MCF 10A (cell line): ENCODE measurements around the gene FOXP2. TPM values are rescaled to one million over a fixed set of nuclear protein-coding genes. Genes with fewer than 3 reads are reported as not detected.

Experiments
- BruUV-seq: library from RNA; stranded (reverse); fragments of 400-500 nt; replicated peaks from 2 replicates; lab custom pipeline; 2021; lab: Mats Ljungman, UMichigan
- CTCF ChIA-PET: fragments of 300-600 bp; sonication (Branson Sonifier 250); formaldehyde crosslinking; extraction: SDS; loops from one replicate; lab custom pipeline; 2021; ENCODE audit warnings: antibody characterized with exemption, inconsistent platforms; lab: Yijun Ruan, JAX
- POLR2A ChIA-PET: fragments of 300-600, 350-650 bp; sonication (Branson Sonifier 250); formaldehyde crosslinking; extraction: SDS; loops from one replicate; lab custom pipeline; 2020; ENCODE audit warnings: antibody characterized with exemption, inconsistent platforms; lab: Yijun Ruan, JAX
- DNase-seq: peaks from one replicate; pipeline ENCODE4 v3.0.0-alpha.2; 2018; ENCODE audit not compliant: unreplicated experiment
- H3K27ac Mint-ChIP-seq: one replicate; pipeline ENCODE4 v1.8.0; 2022; ENCODE audit warnings: mild to moderate bottlenecking, low read depth, mixed read lengths; ENCODE audit not compliant: unreplicated experiment
- H3K27me3 Mint-ChIP-seq: one replicate; pipeline ENCODE4 v1.8.0; 2022; ENCODE audit warnings: mixed read lengths; ENCODE audit not compliant: insufficient read depth, unreplicated experiment
- H3K36me3 Mint-ChIP-seq: one replicate; pipeline ENCODE4 v1.8.0; 2022; ENCODE audit warnings: mild to moderate bottlenecking, moderate library complexity, mixed read lengths; ENCODE audit not compliant: insufficient read depth, unreplicated experiment
- H3K4me1 Mint-ChIP-seq: one replicate; pipeline ENCODE4 v1.8.0; 2022; ENCODE audit warnings: mixed read lengths; ENCODE audit not compliant: insufficient read depth, unreplicated experiment
- H3K4me3 Mint-ChIP-seq: one replicate; pipeline ENCODE4 v1.8.0; 2022; ENCODE audit warnings: mild to moderate bottlenecking, moderate library complexity, mixed read lengths; ENCODE audit not compliant: unreplicated experiment
- H3K9me3 Mint-ChIP-seq: one replicate; pipeline ENCODE4 v1.8.0; 2022; ENCODE audit warnings: mixed read lengths; ENCODE audit not compliant: unreplicated experiment
- CTCF ChIP-seq: fragments of 200-600 bp; IDR thresholded peaks from one replicate; pipeline ENCODE4 v1.8.0; 2022; ENCODE audit warnings: antibody characterized with exemption, mild to moderate bottlenecking; ENCODE audit not compliant: unreplicated experiment
- intact Hi-C: fragments of 100-400 bp; cut with micrococcal nuclease; formaldehyde crosslinking; loops from 2 replicates; pipeline ENCODE4 v1.14.1; 2022
- total RNA-seq: library from RNA; stranded (reverse); gene quantifications from 2 replicates; pipeline ENCODE4 v1.2.3, GENCODE V29; 2022

Gene FOXP2
- total RNA-seq, 1 experiment from 2014 or later, result not detected

- Mint-ChIP-seq H3K4me1 (no peaks in the 10 kb centered on the region), H3K27me3 (peaks cover 55% of the 10 kb centered on the region), H3K9me3 (no peaks in the 10 kb centered on the region), H3K27ac (no peak overlapping the region), H3K4me3 (no peak overlapping the region), H3K36me3 (no peaks in the 10 kb centered on the region)
- no peak for TF ChIP-seq CTCF
- ChIA-PET POLR2A (no interaction called here), CTCF (interaction anchor here (0.7 kb wide), 1 partner anchor 556 kb away, joined by 3 read pairs; no protein-coding TSS in a partner anchor)
- intact Hi-C loops, result no loop called here
- BruUV-seq, result no TSS peak
- DNase-seq, result no peak
Observed at GRCh38 chr7:114588506-114588905, 173.9 kb downstream of the FOXP2 start.

GRCh38 chr7:114589436-114589835 lies 174.8 kb downstream of the FOXP2 start:
- BruUV-seq, result no TSS peak
- POLR2A ChIA-PET, result interaction anchor here (0.7 kb wide), 1 partner anchor 407 kb away, joined by 3 read pairs; no protein-coding TSS in a partner anchor

DNA sequence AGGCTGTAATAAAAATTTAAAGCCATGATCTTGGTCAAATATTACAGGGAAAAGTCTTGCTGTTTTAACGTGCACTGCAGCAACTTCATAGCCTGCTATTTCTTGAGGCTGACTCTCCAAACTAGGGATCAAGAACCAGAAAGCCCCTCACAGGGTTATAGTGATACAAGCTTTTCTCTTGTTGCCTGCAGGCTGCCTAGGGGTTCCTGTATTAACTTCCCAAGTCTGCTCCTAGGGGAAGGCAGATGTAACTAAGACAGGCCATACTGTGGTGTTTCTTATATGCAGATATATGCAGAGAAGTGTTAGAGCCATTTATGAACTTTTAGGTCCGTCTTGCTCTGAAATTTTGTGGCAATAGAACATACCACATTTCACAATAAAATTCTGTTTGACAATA lies 175.7 kb downstream of the FOXP2 start:
- Mint-ChIP-seq H3K27ac (no peak overlapping the region), H3K4me3 (no peak overlapping the region), H3K27me3 (peaks cover 70% of the 10 kb centered on the region), H3K9me3 (no peaks in the 10 kb centered on the region), H3K36me3 (no peaks in the 10 kb centered on the region), H3K4me1 (no peaks in the 10 kb centered on the region)
- no peak for TF ChIP-seq CTCF
- DNase-seq, result no peak
- CTCF ChIA-PET, result no interaction called here
- POLR2A ChIA-PET, result no interaction called here
- no TSS peak for BruUV-seq
- intact Hi-C loops, result no loop called here

More at GRCh38 chr7:114589436-114589835, 174.8 kb downstream of the FOXP2 start:
- H3K36me3 Mint-ChIP-seq, result no peaks in the 10 kb centered on the region
- peaks cover 62% of the 10 kb centered on the region for H3K27me3 Mint-ChIP-seq
- no peak overlapping the region for H3K4me3 Mint-ChIP-seq
- CTCF ChIA-PET, result no interaction called here
- no peak overlapping the region for H3K27ac Mint-ChIP-seq
- intact Hi-C loops, result no loop called here
- no peaks in the 10 kb centered on the region for H3K9me3 Mint-ChIP-seq
- no peaks in the 10 kb centered on the region for H3K4me1 Mint-ChIP-seq
- no peak for TF ChIP-seq CTCF
- DNase-seq, result no peak

GRCh38 chr7:114598946-114599345 lies 184.3 kb downstream of the FOXP2 start:
- CTCF ChIA-PET, result no interaction called here
- intact Hi-C loops, result no loop called here
- no peak overlapping the region for H3K27ac Mint-ChIP-seq

More at GRCh38 chr7:114598946-114599345, 184.3 kb downstream of the FOXP2 start:
- POLR2A ChIA-PET, result no interaction called here
- H3K36me3 Mint-ChIP-seq, result no peaks in the 10 kb centered on the region
- no peaks in the 10 kb centered on the region for H3K4me1 Mint-ChIP-seq
- DNase-seq, result no peak
- no peaks in the 10 kb centered on the region for H3K9me3 Mint-ChIP-seq
- no TSS peak for BruUV-seq
- no peak for TF ChIP-seq CTCF
- no peak overlapping the region for H3K4me3 Mint-ChIP-seq
- peaks cover 48% of the 10 kb centered on the region for H3K27me3 Mint-ChIP-seq
